Upper lobe of left lung (tissue), 4 donors: ENCODE data around the gene OSGIN1.

Experiments
- POLR2AphosphoS5 ChIP-seq, 2 donors: sonication (generic); formaldehyde crosslinking; IDR thresholded peaks; one replicate each; pipeline ENCODE4 v1.5.1; 2017; ENCODE audit warnings: antibody characterized with exemption in 2 of 2
- TF ChIP-seq, protein P1 (sequence below), 6 experiments: fragments of 450-650 bp in 4 of 6; fragments of 200-600 bp in 2 of 6; sonication (generic) in 2 of 6; IDR thresholded peaks; one replicate each; pipeline ENCODE4 v1.5.1; 2016 to 2019; ENCODE audit warnings: antibody characterized with exemption in 6 of 6

DNA sequence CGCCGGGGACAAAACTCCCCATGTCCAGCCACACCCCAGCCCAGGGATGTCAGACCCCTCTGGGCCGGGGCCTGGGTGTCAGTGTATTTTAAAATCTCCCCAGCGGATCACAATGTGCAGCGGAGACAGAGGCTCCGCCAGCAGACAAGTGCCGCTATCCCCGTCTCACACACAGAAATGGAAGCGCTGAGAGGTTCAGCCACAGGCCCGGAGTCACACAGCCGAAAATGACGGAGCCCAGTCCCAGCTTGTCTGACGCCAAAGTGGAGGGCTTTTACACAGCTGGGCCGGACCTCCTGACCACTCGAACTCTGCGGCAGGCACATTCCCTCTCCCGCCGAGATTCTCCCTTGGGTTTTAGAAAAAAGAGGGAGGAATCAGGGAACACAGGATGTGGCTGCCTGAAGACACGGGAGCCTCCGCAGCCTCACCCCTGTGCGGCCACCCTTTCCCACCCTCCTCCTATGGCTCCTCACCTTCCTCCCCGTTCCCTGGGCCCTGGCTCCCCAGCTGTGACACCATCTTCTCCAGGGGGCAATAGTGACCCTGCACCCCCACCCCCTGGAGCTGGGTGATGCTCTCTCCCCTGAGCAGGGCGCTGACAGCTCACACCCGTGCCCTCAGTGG lies 6.8 kb upstream of the OSGIN1 start:
- TF ChIP-seq, protein P1, sequence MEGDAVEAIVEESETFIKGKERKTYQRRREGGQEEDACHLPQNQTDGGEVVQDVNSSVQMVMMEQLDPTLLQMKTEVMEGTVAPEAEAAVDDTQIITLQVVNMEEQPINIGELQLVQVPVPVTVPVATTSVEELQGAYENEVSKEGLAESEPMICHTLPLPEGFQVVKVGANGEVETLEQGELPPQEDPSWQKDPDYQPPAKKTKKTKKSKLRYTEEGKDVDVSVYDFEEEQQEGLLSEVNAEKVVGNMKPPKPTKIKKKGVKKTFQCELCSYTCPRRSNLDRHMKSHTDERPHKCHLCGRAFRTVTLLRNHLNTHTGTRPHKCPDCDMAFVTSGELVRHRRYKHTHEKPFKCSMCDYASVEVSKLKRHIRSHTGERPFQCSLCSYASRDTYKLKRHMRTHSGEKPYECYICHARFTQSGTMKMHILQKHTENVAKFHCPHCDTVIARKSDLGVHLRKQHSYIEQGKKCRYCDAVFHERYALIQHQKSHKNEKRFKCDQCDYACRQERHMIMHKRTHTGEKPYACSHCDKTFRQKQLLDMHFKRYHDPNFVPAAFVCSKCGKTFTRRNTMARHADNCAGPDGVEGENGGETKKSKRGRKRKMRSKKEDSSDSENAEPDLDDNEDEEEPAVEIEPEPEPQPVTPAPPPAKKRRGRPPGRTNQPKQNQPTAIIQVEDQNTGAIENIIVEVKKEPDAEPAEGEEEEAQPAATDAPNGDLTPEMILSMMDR (IDR thresholded peaks at IDR 0.05): no peak
- TF ChIP-seq POLR2AphosphoS5 (IDR thresholded peaks at IDR 0.05): no peak
